OCI-LY1 (cell line): ENCODE results near the gene ARF5.

Experiments used
- CTCF ChIP-seq: fragments of 200-600 bp; sonication (generic), shearing (Covaris generic); IDR thresholded peaks from 2 replicates; pipeline ENCODE4 v1.5.1; 2017; ENCODE audit warnings: mild to moderate bottlenecking, antibody characterized with exemption, low read length, moderate library complexity, mixed read lengths
- EZH2 ChIP-seq: fragments of 200-600 bp; sonication (generic), shearing (Covaris generic); IDR thresholded peaks from 2 replicates; pipeline ENCODE4 v1.8.0; 2017; ENCODE audit warnings: borderline replicate concordance, mixed run types, mild to moderate bottlenecking, antibody characterized with exemption, low read length, moderate library complexity, mixed read lengths

GRCh38 chr7:127612263-127612662 lies 24.1 kb downstream of the ARF5 start:
- TF ChIP-seq CTCF (no peak), EZH2 (no peak)
